Stimulated activated naive CD8-positive, alpha-beta T cell treated with anti-CD3 and anti-CD28 coated beads, Interleukin-15, Interleukin-2, amounts not matched to agents 100 ng/mL and 50 ng/mL, for 24 hours (primary cell): Measurements from ENCODE around the gene GSG1L2.
"Not testable (repeated sequence)": the region's sequence is repeated elsewhere in the genome, so short reads cannot be mapped to it uniquely, and the experiment has no call there.

Experiments used
- H3K27ac Mint-ChIP-seq: one replicate; pipeline ENCODE4 v1.8.0; 2021; ENCODE audit warnings: mild to moderate bottlenecking, mixed read lengths
- H3K27me3 Mint-ChIP-seq: one replicate; pipeline ENCODE4 v1.8.0; 2021; ENCODE audit warnings: mixed read lengths
- H3K36me3 Mint-ChIP-seq: one replicate; pipeline ENCODE4 v1.8.0; 2021; ENCODE audit warnings: low read depth, mixed read lengths
- H3K4me1 Mint-ChIP-seq: one replicate; pipeline ENCODE4 v1.8.0; 2021; ENCODE audit warnings: low read depth, mixed read lengths
- H3K4me3 Mint-ChIP-seq: one replicate; pipeline ENCODE4 v1.8.0; 2021; ENCODE audit warnings: mild to moderate bottlenecking, mixed read lengths
- H3K9me3 Mint-ChIP-seq: one replicate; pipeline ENCODE4 v1.8.0; 2021; ENCODE audit warnings: mixed read lengths

Gene GSG1L2

DNA sequence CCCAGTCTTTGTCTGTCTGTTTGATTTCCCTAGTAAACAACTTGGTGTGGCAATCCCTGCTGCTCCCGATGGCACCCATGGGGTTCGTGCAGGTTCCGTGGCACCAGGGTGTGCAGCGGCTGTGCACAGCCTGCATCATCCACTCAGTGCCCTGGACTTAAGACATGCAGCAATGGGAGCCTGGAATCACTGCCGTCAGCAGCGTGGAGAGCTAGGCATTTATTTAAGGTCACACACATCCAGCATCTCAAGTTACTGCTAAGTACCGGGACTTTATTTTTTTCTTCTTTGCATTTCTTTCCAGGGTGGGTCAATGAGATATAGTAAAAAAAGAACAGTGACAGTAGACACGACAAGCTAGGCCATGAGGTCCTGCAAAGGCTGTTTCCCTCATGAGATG lies 33.3 kb downstream of the GSG1L2 start:
- no peak overlapping the region for H3K4me3 Mint-ChIP-seq
- no peaks in the 10 kb centered on the region for H3K4me1 Mint-ChIP-seq
- H3K27me3 Mint-ChIP-seq = peaks cover 3% of the 10 kb centered on the region
- H3K9me3 Mint-ChIP-seq = no peaks in the 10 kb centered on the region
- no peaks in the 10 kb centered on the region for H3K36me3 Mint-ChIP-seq
- H3K27ac Mint-ChIP-seq = no peak overlapping the region

GRCh38 chr17:9784544-9784943 lies 37.3 kb downstream of the GSG1L2 start:
- no peak overlapping the region for H3K4me3 Mint-ChIP-seq
- peaks cover 3% of the 10 kb centered on the region for H3K27me3 Mint-ChIP-seq
- no peaks in the 10 kb centered on the region for H3K36me3 Mint-ChIP-seq
- no peak overlapping the region for H3K27ac Mint-ChIP-seq
- no peaks in the 10 kb centered on the region for H3K4me1 Mint-ChIP-seq
- H3K9me3 Mint-ChIP-seq = no peaks in the 10 kb centered on the region

DNA sequence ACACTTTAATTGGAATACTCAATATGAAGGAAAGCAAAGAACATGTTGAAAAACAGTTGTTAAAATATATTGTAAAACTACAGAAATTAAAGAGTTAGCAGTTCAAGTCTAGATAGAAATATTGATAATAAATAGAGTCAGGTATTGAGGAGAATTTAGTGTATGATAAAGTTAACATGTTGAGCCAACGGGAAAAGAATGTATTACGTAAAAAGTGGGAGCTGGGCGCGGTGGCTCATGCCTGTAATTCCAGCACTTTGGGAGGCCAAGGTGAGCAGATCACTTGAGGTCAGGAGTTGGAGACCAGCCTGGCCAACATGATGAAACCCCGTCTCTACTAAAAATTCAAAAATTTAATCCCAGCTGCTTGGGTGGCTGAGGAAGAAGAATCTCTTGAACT lies 38.4 kb downstream of the GSG1L2 start:
- H3K27me3 Mint-ChIP-seq, H3K9me3 Mint-ChIP-seq, H3K4me1 Mint-ChIP-seq, H3K4me3 Mint-ChIP-seq, H3K36me3 Mint-ChIP-seq, H3K27ac Mint-ChIP-seq: not testable (repeated sequence)

- no peaks in the 10 kb centered on the region for H3K36me3 Mint-ChIP-seq
- no peaks in the 10 kb centered on the region for H3K4me1 Mint-ChIP-seq
- H3K27me3 Mint-ChIP-seq = peaks cover 3% of the 10 kb centered on the region
- H3K27ac Mint-ChIP-seq = no peak overlapping the region
- no peak overlapping the region for H3K4me3 Mint-ChIP-seq
- no peaks in the 10 kb centered on the region for H3K9me3 Mint-ChIP-seq
Measured at GRCh38 chr17:9783050-9783449, 38.8 kb downstream of the GSG1L2 start.

DNA sequence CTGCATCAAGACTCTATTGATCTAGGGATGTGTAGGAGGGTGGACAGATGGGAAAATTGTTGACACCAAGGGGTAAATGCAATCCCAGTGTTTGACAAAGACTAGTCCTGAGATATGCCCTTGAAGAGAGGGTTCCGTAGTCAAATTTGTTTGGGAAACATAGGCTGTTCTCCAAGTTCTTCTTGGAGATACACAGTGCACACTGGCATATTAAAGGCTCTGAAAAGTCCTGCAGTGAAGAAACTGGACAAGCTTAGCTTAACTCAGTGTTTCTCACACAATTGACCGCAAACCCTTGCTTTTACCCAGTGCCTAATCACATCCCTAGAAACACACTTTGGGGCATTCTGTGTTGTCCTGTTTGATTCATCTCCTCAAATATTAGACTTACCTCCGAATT lies 41.3 kb downstream of the GSG1L2 start:
- Mint-ChIP-seq H3K27ac (no peak overlapping the region), H3K4me3 (no peak overlapping the region), H3K9me3 (no peaks in the 10 kb centered on the region), H3K4me1 (no peaks in the 10 kb centered on the region), H3K27me3 (peaks cover 4% of the 10 kb centered on the region), H3K36me3 (no peaks in the 10 kb centered on the region)

GRCh38 chr17:9776911-9777310 lies 45.0 kb downstream of the GSG1L2 start:
- H3K27ac Mint-ChIP-seq = no peak overlapping the region
- no peaks in the 10 kb centered on the region for H3K36me3 Mint-ChIP-seq
- H3K9me3 Mint-ChIP-seq = no peaks in the 10 kb centered on the region
- no peaks in the 10 kb centered on the region for H3K4me1 Mint-ChIP-seq
- H3K4me3 Mint-ChIP-seq = no peak overlapping the region
- peaks cover 4% of the 10 kb centered on the region for H3K27me3 Mint-ChIP-seq

DNA sequence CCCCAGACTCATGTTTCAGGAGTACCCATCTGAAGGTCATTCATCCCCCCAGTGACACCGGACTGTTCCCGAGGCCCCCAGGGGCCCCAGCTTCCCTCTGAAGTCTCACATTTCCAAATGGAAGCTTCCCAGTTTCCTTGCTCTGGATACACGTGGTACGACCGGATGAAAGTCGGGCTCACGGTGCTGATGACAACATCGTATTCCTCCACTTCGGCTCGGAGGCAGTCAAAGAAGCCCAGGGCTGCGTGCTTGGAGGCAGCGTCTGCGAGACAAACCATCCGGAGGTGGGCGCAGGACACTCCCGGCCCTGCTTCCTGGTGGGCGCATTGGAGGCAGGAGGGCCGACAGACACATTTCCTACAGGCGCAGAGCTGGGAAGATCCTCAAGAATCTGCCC lies 49.2 kb downstream of the GSG1L2 start:
- peaks cover 3% of the 10 kb centered on the region for H3K27me3 Mint-ChIP-seq
- H3K4me1 Mint-ChIP-seq = no peaks in the 10 kb centered on the region
- no peaks in the 10 kb centered on the region for H3K9me3 Mint-ChIP-seq
- H3K36me3 Mint-ChIP-seq = no peaks in the 10 kb centered on the region
- H3K4me3 Mint-ChIP-seq = no peak overlapping the region
- no peak overlapping the region for H3K27ac Mint-ChIP-seq

DNA sequence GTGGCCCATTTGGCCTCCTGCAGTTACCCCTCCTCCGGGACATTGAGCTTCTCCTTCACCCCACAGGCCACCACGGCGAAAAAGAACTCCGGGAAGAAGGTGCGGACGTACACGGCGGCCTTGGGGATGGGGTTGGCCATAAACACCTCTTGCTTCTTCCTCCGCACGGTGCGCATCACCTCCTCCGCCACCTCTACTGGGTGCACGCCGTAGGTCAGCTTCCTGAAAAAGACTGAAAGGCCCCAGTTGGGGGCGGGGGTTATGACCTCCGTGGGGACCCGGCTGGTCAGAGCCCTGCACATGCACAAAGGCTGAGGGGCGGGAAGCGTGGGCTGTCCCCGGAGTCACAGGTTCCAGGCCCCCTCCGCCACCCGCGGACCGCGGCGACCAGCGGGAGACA lies 50.4 kb downstream of the GSG1L2 start:
- H3K27ac Mint-ChIP-seq = no peak overlapping the region

GRCh38 chr17:9769036-9769695 lies 52.7 kb downstream of the GSG1L2 start:
- Mint-ChIP-seq H3K9me3 (no peaks in the 10 kb centered on the region), H3K27me3 (peaks cover 6% of the 10 kb centered on the region), H3K27ac (no peak overlapping the region), H3K4me3 (no peak overlapping the region), H3K4me1 (no peaks in the 10 kb centered on the region), H3K36me3 (no peaks in the 10 kb centered on the region)

More for the DNA sequence above, 50.4 kb downstream of the GSG1L2 start:
- Mint-ChIP-seq H3K4me1 (no peaks in the 10 kb centered on the region), H3K27me3 (no peaks in the 10 kb centered on the region), H3K4me3 (no peak overlapping the region), H3K36me3 (no peaks in the 10 kb centered on the region), H3K9me3 (no peaks in the 10 kb centered on the region)

DNA sequence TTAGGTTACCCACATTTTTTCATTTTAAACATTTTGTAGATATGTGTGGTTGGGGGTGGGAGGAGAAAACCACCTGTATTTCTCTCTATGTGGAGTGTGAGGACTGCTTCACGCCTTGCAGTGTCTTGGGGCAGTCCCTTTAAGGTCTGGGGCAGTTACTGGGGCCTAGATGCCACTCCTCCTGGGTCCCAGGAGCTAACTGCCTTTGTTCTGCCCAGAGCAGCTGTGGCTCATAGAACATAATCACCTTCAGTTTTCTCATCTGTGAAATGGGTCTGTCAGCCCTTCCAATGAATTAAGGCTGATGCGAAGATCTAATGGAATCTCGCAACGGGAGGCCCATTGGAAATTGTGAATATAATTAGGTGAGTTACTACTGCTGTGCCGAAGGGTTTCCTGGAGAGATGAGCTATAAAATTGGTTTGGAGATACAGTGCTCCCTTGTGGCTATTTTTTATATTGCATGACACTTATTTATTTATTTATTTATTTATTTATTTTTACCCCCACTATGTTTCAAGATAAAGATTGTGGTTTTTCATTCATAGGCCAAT lies 53.4 kb downstream of the GSG1L2 start:
- peaks cover 9% of the 10 kb centered on the region for H3K27me3 Mint-ChIP-seq
- H3K9me3 Mint-ChIP-seq = no peaks in the 10 kb centered on the region
- no peak overlapping the region for H3K4me3 Mint-ChIP-seq
- H3K4me1 Mint-ChIP-seq = no peaks in the 10 kb centered on the region
- no peak overlapping the region for H3K27ac Mint-ChIP-seq
- no peaks in the 10 kb centered on the region for H3K36me3 Mint-ChIP-seq

GRCh38 chr17:9767432-9767991 lies 54.4 kb downstream of the GSG1L2 start:
- peaks cover 10% of the 10 kb centered on the region for H3K27me3 Mint-ChIP-seq
- no peak overlapping the region for H3K4me3 Mint-ChIP-seq
- no peak overlapping the region for H3K27ac Mint-ChIP-seq
- H3K36me3 Mint-ChIP-seq = no peaks in the 10 kb centered on the region
- no peaks in the 10 kb centered on the region for H3K4me1 Mint-ChIP-seq
- H3K9me3 Mint-ChIP-seq = no peaks in the 10 kb centered on the region

DNA sequence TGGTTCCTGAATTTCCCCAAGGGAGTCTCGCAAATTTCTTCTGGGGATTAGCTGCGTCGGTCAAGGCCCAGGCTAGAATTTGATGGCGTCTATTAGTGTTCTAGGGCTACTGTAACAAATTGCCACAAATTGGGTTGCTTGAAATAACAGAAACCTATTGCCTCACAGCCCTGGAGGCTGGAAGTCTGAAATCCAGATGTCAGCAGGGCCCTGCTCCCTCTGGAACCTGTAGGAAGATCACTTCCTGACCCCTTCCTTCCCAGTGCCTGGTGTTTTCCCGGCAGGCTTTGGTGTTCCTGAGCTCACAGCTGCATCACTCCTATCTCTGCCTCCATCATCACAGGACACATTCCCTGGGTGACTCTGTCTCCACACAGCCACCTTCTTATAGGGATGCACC lies 54.9 kb downstream of the GSG1L2 start:
- no peaks in the 10 kb centered on the region for H3K9me3 Mint-ChIP-seq
- H3K4me1 Mint-ChIP-seq = no peaks in the 10 kb centered on the region
- H3K4me3 Mint-ChIP-seq = no peak overlapping the region
- H3K27me3 Mint-ChIP-seq = peaks cover 16% of the 10 kb centered on the region
- H3K36me3 Mint-ChIP-seq = no peaks in the 10 kb centered on the region
- H3K27ac Mint-ChIP-seq = no peak overlapping the region

DNA sequence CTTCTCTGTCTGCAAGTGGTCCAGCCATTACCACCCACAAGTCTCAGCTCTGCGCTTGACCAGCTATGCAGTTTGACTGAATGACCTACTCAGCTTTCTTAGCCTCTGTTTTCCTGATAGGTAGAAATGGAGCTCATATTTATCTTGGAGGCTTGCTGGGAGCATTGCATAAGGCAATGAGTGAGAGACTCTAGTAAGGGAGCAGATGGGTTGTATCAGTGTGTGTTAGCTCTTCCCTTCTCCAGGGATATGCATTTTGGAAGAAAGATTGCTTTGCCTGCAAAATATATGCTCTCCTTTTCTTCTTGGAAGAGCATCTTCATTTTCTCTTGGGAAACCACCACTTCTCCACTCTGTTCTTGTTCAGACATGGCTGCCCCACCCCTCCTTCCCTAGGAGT lies 56.6 kb downstream of the GSG1L2 start:
- Mint-ChIP-seq H3K27ac (no peak overlapping the region), H3K27me3 (peaks cover 21% of the 10 kb centered on the region), H3K4me1 (no peaks in the 10 kb centered on the region), H3K4me3 (no peak overlapping the region), H3K9me3 (no peaks in the 10 kb centered on the region), H3K36me3 (no peaks in the 10 kb centered on the region)

GRCh38 chr17:9763643-9764042 lies 58.2 kb downstream of the GSG1L2 start:
- no peak overlapping the region for H3K27ac Mint-ChIP-seq
- no peak overlapping the region for H3K4me3 Mint-ChIP-seq
- no peaks in the 10 kb centered on the region for H3K36me3 Mint-ChIP-seq
- H3K4me1 Mint-ChIP-seq = no peaks in the 10 kb centered on the region
- H3K9me3 Mint-ChIP-seq = no peaks in the 10 kb centered on the region
- H3K27me3 Mint-ChIP-seq = peaks cover 29% of the 10 kb centered on the region

DNA sequence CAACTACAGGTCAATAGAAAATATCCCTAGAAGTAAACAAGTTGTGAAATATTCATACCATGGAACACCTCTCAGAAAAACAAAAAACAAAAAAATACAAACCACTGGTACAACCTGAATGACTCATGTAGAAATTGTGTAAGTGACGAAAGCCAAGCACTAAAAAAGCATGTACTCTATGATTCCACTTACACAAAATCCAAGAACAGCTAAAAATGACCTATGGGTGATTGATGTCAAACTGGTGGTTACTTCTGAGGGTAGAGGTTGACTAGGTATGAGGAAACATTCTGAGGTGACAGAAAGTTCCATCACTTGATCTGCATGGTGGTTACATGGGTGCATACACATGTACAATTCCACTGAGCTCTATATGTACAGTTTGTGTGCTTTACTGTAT lies 61.6 kb downstream of the GSG1L2 start:
- Mint-ChIP-seq H3K9me3 (no peaks in the 10 kb centered on the region), H3K27me3 (peaks cover 28% of the 10 kb centered on the region), H3K27ac (no peak overlapping the region), H3K4me1 (no peaks in the 10 kb centered on the region), H3K36me3 (no peaks in the 10 kb centered on the region), H3K4me3 (no peak overlapping the region)

GRCh38 chr17:9755083-9755482 lies 66.8 kb downstream of the GSG1L2 start:
- Mint-ChIP-seq H3K4me1 (no peaks in the 10 kb centered on the region), H3K27me3 (peaks cover 30% of the 10 kb centered on the region), H3K27ac (no peak overlapping the region), H3K36me3 (no peaks in the 10 kb centered on the region), H3K4me3 (no peak overlapping the region), H3K9me3 (no peaks in the 10 kb centered on the region)
